Natural killer cell (primary cell): ENCODE data around the gene NLRP14. TPM values are rescaled to one million over a fixed set of nuclear protein-coding genes. Genes with fewer than 3 reads are reported as not detected.

Experiments
- ATAC-seq, 3 donors: fragments of 150-1000 bp in 2 of 3; fragments of 200-7000 bp in 1 of 3; cut with Tn5 transposase; 1 replicate in 1 of 3; 2 replicates in 2 of 3; pipeline ENCODE4 v1.10.0; 2021; ENCODE audit warnings: mild to moderate bottlenecking in 2 of 3, moderate library complexity in 2 of 3
- DNase-seq, 2 donors: peaks; one replicate each; pipeline versions ENCODE4 v3.0.0 to v3.0.0-alpha.2; 2013 to 2021; ENCODE audit warnings: mixed read lengths in 1 of 2
- H3K27ac ChIP-seq: one replicate; pipeline ENCODE4 v1.5.1; 2013; ENCODE audit warnings: mild to moderate bottlenecking, low read length
- H3K27me3 ChIP-seq: one replicate; pipeline ENCODE4 v1.6.1; 2013; ENCODE audit warnings: low read length; ENCODE audit not compliant: control insufficient read depth, insufficient read depth
- H3K36me3 ChIP-seq: one replicate; pipeline ENCODE4 v1.6.1; 2013; ENCODE audit warnings: low read length; ENCODE audit not compliant: control insufficient read depth, insufficient read depth
- H3K4me1 ChIP-seq: one replicate; pipeline ENCODE4 v1.6.1; 2013; ENCODE audit warnings: low read length; ENCODE audit not compliant: control insufficient read depth, insufficient read depth
- H3K4me3 ChIP-seq: one replicate; pipeline ENCODE4 v1.5.1; 2013; ENCODE audit warnings: low read length
- H3K9me3 ChIP-seq: one replicate; pipeline ENCODE4 v1.6.1; 2013; ENCODE audit warnings: low read length; ENCODE audit not compliant: control insufficient read depth, insufficient read depth
- H3K27ac Mint-ChIP-seq, 2 donors: one replicate each; pipeline ENCODE4 v1.8.0; 2022; ENCODE audit warnings: mild to moderate bottlenecking in 2 of 2, mixed read lengths in 2 of 2, moderate library complexity in 1 of 2
- H3K27me3 Mint-ChIP-seq, 2 donors: one replicate each; pipeline ENCODE4 v1.8.0; 2022; ENCODE audit warnings: low read depth in 2 of 2, mixed read lengths in 2 of 2
- H3K36me3 Mint-ChIP-seq: one replicate; pipeline ENCODE4 v1.8.0; 2022; ENCODE audit warnings: mixed read lengths
- H3K4me1 Mint-ChIP-seq, 2 donors: one replicate each; pipeline ENCODE4 v1.8.0; 2022; ENCODE audit warnings: mixed read lengths in 2 of 2
- H3K4me3 Mint-ChIP-seq: one replicate; pipeline ENCODE4 v1.8.0; 2022; ENCODE audit warnings: mild to moderate bottlenecking, moderate library complexity, mixed read lengths
- H3K9me3 Mint-ChIP-seq, 2 donors: one replicate each; pipeline ENCODE4 v1.8.0; 2022; ENCODE audit warnings: mixed read lengths in 2 of 2
- CTCF ChIP-seq: fragments of 200-600 bp; IDR thresholded peaks from one replicate; pipeline ENCODE4 v1.8.0; 2022; ENCODE audit warnings: antibody characterized with exemption
- WGBS: methylation state at CpG from one replicate; pipeline ENCODE4 v1.1.7; 2013; ENCODE audit warnings: missing lambda C conversion rate; ENCODE audit not compliant: insufficient coverage; 5-methylcytosine and 5-hydroxymethylcytosine counted together
- intact Hi-C: fragments of 100-400 bp; cut with micrococcal nuclease; formaldehyde crosslinking; loops from one replicate; pipeline ENCODE4 v1.14.2; 2022
- total RNA-seq, 4 donors: library from RNA; stranded (reverse); fragments of 120-200 nt in 1 of 4; gene quantifications; one replicate each; pipeline versions ENCODE4 v1.2.3 to v1.2.4, GENCODE V29; 2013 to 2022

Gene NLRP14
- total RNA-seq, 3 donors from 2014 or later (not counting 1 experiment from before 2014, with no cell fraction given), result not detected

- Mint-ChIP-seq H3K27me3 (peaks cover 9 to 13% of the 10 kb centered on the region in 2 donors), H3K36me3 (no peaks in the 10 kb centered on the region), H3K4me3 (no peak overlapping the region), H3K9me3 (no peaks in the 10 kb centered on the region), H3K27ac (no peak overlapping the region), H3K4me1 (no peaks in the 10 kb centered on the region)
- intact Hi-C loops, result no loop called here
- no peak for TF ChIP-seq CTCF
- H3K27ac ChIP-seq, result no peak overlapping the region
- no peaks in the 10 kb centered on the region for H3K4me1 ChIP-seq
- H3K36me3 ChIP-seq, result no peaks in the 10 kb centered on the region
- no peak for DNase-seq
- no peaks in the 10 kb centered on the region for H3K27me3 ChIP-seq
- no peak for ATAC-seq
- H3K4me3 ChIP-seq, result no peak overlapping the region
- no peaks in the 10 kb centered on the region for H3K9me3 ChIP-seq
Measured at GRCh38 chr11:6995703-6996102, 24.6 kb upstream of the NLRP14 start.

- Mint-ChIP-seq H3K9me3 (no peaks in the 10 kb centered on the region), H3K36me3 (no peaks in the 10 kb centered on the region), H3K4me3 (no peak overlapping the region), H3K27ac (no peak overlapping the region), H3K4me1 (no peaks in the 10 kb centered on the region), H3K27me3 (peaks cover 9 to 12% of the 10 kb centered on the region in 2 donors)
- Histone ChIP-seq H3K27ac (no peak overlapping the region), H3K4me1 (no peaks in the 10 kb centered on the region), H3K9me3 (no peaks in the 10 kb centered on the region), H3K36me3 (no peaks in the 10 kb centered on the region), H3K27me3 (no peaks in the 10 kb centered on the region), H3K4me3 (no peak overlapping the region)
- 62% methylated on average over 3 of the region's 3 CpGs for WGBS
- DNase-seq (no peak), ATAC-seq (no peak)
- TF ChIP-seq CTCF, result no peak
- intact Hi-C loops, result no loop called here
Measured at GRCh38 chr11:7004482-7004881, 15.8 kb upstream of the NLRP14 start.

GRCh38 chr11:7014118-7014517 is 6.2 kb upstream of the NLRP14 start:
- no peak for TF ChIP-seq CTCF

GRCh38 chr11:7016011-7016410 is 4.3 kb upstream of the NLRP14 start:
- no peak for TF ChIP-seq CTCF
- WGBS, result no CpG with 5 or more reads among the region's 1 CpG
- H3K36me3 Mint-ChIP-seq, result no peaks in the 10 kb centered on the region

More at GRCh38 chr11:7014118-7014517, 6.2 kb upstream of the NLRP14 start:
- Mint-ChIP-seq H3K4me1 (no peaks in the 10 kb centered on the region), H3K27ac (no peak overlapping the region), H3K4me3 (no peak overlapping the region), H3K36me3 (no peaks in the 10 kb centered on the region), H3K9me3 (no peaks in the 10 kb centered on the region), H3K27me3 (peaks cover 12 to 19% of the 10 kb centered on the region in 2 donors)
- no peak for ATAC-seq
- H3K4me1 ChIP-seq, result no peaks in the 10 kb centered on the region
- no peak for DNase-seq
- H3K27ac ChIP-seq, result no peak overlapping the region
- H3K9me3 ChIP-seq, result no peaks in the 10 kb centered on the region
- no CpG with 5 or more reads among the region's 1 CpG for WGBS
- H3K4me3 ChIP-seq, result no peak overlapping the region
- intact Hi-C loops, result no loop called here
- H3K36me3 ChIP-seq, result no peaks in the 10 kb centered on the region
- peaks cover 5% of the 10 kb centered on the region for H3K27me3 ChIP-seq

More at GRCh38 chr11:7016011-7016410, 4.3 kb upstream of the NLRP14 start:
- no peaks in the 10 kb centered on the region for H3K36me3 ChIP-seq
- peaks cover 5% of the 10 kb centered on the region for H3K27me3 ChIP-seq
- no peaks in the 10 kb centered on the region for H3K4me1 ChIP-seq
- peaks cover 0 to 5% of the 10 kb centered on the region in 2 donors for H3K4me1 Mint-ChIP-seq
- H3K9me3 ChIP-seq, result no peaks in the 10 kb centered on the region
- DNase-seq (no peak), ATAC-seq (no peak)
- peaks cover 12 to 17% of the 10 kb centered on the region in 2 donors for H3K27me3 Mint-ChIP-seq
- H3K4me3 ChIP-seq, result no peak overlapping the region
- H3K27ac Mint-ChIP-seq, result no peak overlapping the region
- H3K27ac ChIP-seq, result no peak overlapping the region
- no peak overlapping the region for H3K4me3 Mint-ChIP-seq
- no peaks in the 10 kb centered on the region for H3K9me3 Mint-ChIP-seq
- intact Hi-C loops, result no loop called here
